Keratinocyte (primary cell): Measurements from ENCODE around the gene RPP30. TPM values are rescaled to one million over a fixed set of nuclear protein-coding genes. Genes with fewer than 3 reads are reported as not detected.

Experiments used
- DNase-seq: peaks from one replicate; pipeline ENCODE4 v3.0.0-alpha.2; 2011; ENCODE audit warnings: low read depth, missing footprints, low spot score
- FAIRE-seq: peaks from 2 replicates; lab custom pipeline; 2011; peaks lifted over from hg19 to GRCh38; lab: Jason Lieb, UNC
- H2AFZ ChIP-seq: 2 replicates; pipeline ENCODE4 v1.6.0; 2012; ENCODE audit warnings: low read length, control low read depth, inconsistent platforms; ENCODE audit not compliant: control insufficient read depth
- H3K27ac ChIP-seq: 2 replicates; pipeline ENCODE4 v1.5.1; 2011; ENCODE audit warnings: low read length; ENCODE audit not compliant: control insufficient read depth, insufficient read depth
- H3K27me3 ChIP-seq: 3 replicates; pipeline ENCODE4 v1.6.0; 2011; ENCODE audit warnings: low read length; ENCODE audit not compliant: control insufficient read depth, insufficient read depth; ENCODE audit errors: extremely low read depth
- H3K36me3 ChIP-seq, 2 experiments: 2 replicates in 1 of 2; 3 replicates in 1 of 2; pipeline ENCODE4 v1.5.1; 2011; ENCODE audit warnings: low read length in 2 of 2, mild to moderate bottlenecking in 1 of 2; ENCODE audit not compliant: control insufficient read depth in 2 of 2, insufficient read depth in 2 of 2; ENCODE audit errors: extremely low read depth in 1 of 2
- H3K4me1 ChIP-seq: 3 replicates; pipeline ENCODE4 v1.5.1; 2011; ENCODE audit warnings: low read length; ENCODE audit not compliant: control insufficient read depth, insufficient read depth; ENCODE audit errors: extremely low read depth
- H3K4me2 ChIP-seq: 3 replicates; pipeline ENCODE4 v1.6.0; 2011; ENCODE audit warnings: low read depth, low read length; ENCODE audit not compliant: control insufficient read depth, insufficient read depth; ENCODE audit errors: extremely low read depth
- H3K4me3 ChIP-seq, 3 experiments: fragments of 200-600 bp in 1 of 3; sonication (generic) in 1 of 3; 2 replicates in 2 of 3; 3 replicates in 1 of 3; pipeline ENCODE4 v1.5.1; 2011 to 2016; ENCODE audit warnings: low read length in 3 of 3, mild to moderate bottlenecking in 3 of 3, control low read depth in 2 of 3, inconsistent platforms in 1 of 3, low read depth in 1 of 3, mixed read lengths in 1 of 3, mixed run types in 1 of 3, moderate library complexity in 1 of 3; ENCODE audit not compliant: control insufficient read depth in 2 of 3, insufficient read depth in 2 of 3; ENCODE audit errors: extremely low read depth in 1 of 3
- H3K79me2 ChIP-seq: 2 replicates; pipeline ENCODE4 v1.6.0; 2012; ENCODE audit warnings: low read length; ENCODE audit not compliant: control insufficient read depth, insufficient read depth
- H3K9ac ChIP-seq: 3 replicates; pipeline ENCODE4 v1.6.0; 2011; ENCODE audit warnings: low read length; ENCODE audit not compliant: control insufficient read depth, insufficient read depth; ENCODE audit errors: extremely low read depth
- H3K9me1 ChIP-seq: 3 replicates; pipeline ENCODE4 v1.6.0; 2011; ENCODE audit warnings: low read length; ENCODE audit not compliant: control insufficient read depth, insufficient read depth; ENCODE audit errors: extremely low read depth
- H3K9me3 ChIP-seq: 2 replicates; pipeline ENCODE4 v1.5.1; 2012; ENCODE audit warnings: low read depth, low read length; ENCODE audit not compliant: control insufficient read depth
- H4K20me1 ChIP-seq: 3 replicates; pipeline ENCODE4 v1.6.0; 2011; ENCODE audit warnings: low read length; ENCODE audit not compliant: control insufficient read depth, insufficient read depth; ENCODE audit errors: extremely low read depth
- EZH2 ChIP-seq: IDR thresholded peaks from one replicate; pipeline ENCODE4 v1.6.1; 2012; ENCODE audit warnings: inconsistent platforms, mild to moderate bottlenecking, low read length, moderate library complexity
- dilution Hi-C: fragments of 300-500 bp; cut with MboI; formaldehyde crosslinking; loops from one replicate; pipeline ENCODE4 v1.7.0; 2020; ENCODE audit warnings: low sequenced_read_pairs; ENCODE audit not compliant: extremely low pct_ligation_motif_present
- polyA plus RNA-seq, 5 experiments: library from polyadenylated mRNA; depleted of rRNA in 3 of 5; stranded (reverse) in 3 of 5; stranded (forward) in 1 of 5; unstranded in 1 of 5; fragments of >200 nt; gene quantifications; 1 replicate in 1 of 5; 2 replicates in 3 of 5; 3 replicates in 1 of 5; pipeline versions ENCODE4 v1.2.1 to v1.2.3, GENCODE V29; 2011 to 2012; ENCODE audit warnings: missing spikeins in 2 of 5, low read depth in 1 of 5, low replicate concordance in 1 of 5
- TF ChIP-seq, protein P1 (sequence below), 3 experiments: IDR thresholded peaks in 1 of 3; conservative IDR thresholded peaks in 1 of 3; optimal IDR thresholded peaks in 1 of 3; 2 replicates in 2 of 3; 3 replicates in 1 of 3; pipeline versions ENCODE3 to v1.5.1; 2011; ENCODE audit warnings: low read length in 3 of 3, mild to moderate bottlenecking in 3 of 3, moderate library complexity in 2 of 3, control low read depth in 1 of 3, inconsistent platforms in 1 of 3; ENCODE audit not compliant: insufficient read depth in 2 of 3; ENCODE audit errors: extremely low read depth in 1 of 3

The RPP30 gene
- polyA plus RNA-seq, 1 donor (not counting 4 experiments of a cell fraction or from before 2014, with no cell fraction given) = 48.6 TPM

DNA sequence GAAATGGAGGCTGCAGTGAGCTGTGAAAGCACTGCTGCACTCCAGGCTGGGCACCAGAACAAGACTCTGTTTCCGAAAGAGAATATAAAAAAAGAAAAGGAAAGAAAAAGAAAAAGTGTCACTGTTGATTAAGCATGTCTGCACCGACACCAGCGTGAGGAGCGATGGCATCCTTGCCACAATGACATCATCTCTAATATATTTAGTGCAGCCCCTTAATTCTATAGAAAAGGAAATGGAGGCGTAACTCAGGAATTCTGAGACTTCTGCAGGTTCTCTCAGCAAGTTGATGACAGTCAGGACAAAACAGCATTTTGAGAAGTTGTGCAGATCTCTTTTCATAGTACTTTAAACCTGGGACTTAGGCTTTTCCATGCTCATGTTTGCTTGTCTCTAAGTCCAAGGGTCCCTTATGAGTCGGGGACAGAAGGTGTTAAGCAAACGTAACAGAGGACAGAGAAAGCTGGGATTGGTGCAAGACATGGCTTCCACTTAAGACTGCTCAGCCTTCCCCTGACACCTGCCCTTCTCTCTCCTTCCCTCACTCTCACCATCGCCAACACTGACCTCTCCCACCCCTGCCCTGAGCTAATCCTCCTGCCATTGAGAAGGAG lies 66.0 kb downstream of the RPP30 start:
- no peaks in the 10 kb centered on the region for H3K4me1 ChIP-seq
- TF ChIP-seq, protein P1, sequence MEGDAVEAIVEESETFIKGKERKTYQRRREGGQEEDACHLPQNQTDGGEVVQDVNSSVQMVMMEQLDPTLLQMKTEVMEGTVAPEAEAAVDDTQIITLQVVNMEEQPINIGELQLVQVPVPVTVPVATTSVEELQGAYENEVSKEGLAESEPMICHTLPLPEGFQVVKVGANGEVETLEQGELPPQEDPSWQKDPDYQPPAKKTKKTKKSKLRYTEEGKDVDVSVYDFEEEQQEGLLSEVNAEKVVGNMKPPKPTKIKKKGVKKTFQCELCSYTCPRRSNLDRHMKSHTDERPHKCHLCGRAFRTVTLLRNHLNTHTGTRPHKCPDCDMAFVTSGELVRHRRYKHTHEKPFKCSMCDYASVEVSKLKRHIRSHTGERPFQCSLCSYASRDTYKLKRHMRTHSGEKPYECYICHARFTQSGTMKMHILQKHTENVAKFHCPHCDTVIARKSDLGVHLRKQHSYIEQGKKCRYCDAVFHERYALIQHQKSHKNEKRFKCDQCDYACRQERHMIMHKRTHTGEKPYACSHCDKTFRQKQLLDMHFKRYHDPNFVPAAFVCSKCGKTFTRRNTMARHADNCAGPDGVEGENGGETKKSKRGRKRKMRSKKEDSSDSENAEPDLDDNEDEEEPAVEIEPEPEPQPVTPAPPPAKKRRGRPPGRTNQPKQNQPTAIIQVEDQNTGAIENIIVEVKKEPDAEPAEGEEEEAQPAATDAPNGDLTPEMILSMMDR (optimal IDR thresholded peaks at IDR 0.05 in 1 of 3, IDR thresholded peaks at IDR 0.05 in 1 of 3, conservative IDR thresholded peaks at IDR 0.05 in 1 of 3; ENCODE audit: extremely low read depth in 1 of 3, insufficient read depth in 2 of 3, low read length in 3 of 3) = no peak
- no peak for TF ChIP-seq EZH2
- H3K9ac ChIP-seq = no peak overlapping the region
- no peaks in the 10 kb centered on the region for H3K27me3 ChIP-seq
- DNase-seq (no peak), FAIRE-seq (no peak)
- H3K4me3 ChIP-seq = no peak overlapping the region
- H3K9me1 ChIP-seq = no peaks in the 10 kb centered on the region
- dilution Hi-C loops = no loop called here
- H3K27ac ChIP-seq = no peak overlapping the region
- no peaks in the 10 kb centered on the region for H3K79me2 ChIP-seq
- H4K20me1 ChIP-seq = no peaks in the 10 kb centered on the region
- no peaks in the 10 kb centered on the region for H3K36me3 ChIP-seq
- H2AFZ ChIP-seq = no peak overlapping the region
- H3K4me2 ChIP-seq = no peak overlapping the region
- H3K9me3 ChIP-seq = no peaks in the 10 kb centered on the region

DNA sequence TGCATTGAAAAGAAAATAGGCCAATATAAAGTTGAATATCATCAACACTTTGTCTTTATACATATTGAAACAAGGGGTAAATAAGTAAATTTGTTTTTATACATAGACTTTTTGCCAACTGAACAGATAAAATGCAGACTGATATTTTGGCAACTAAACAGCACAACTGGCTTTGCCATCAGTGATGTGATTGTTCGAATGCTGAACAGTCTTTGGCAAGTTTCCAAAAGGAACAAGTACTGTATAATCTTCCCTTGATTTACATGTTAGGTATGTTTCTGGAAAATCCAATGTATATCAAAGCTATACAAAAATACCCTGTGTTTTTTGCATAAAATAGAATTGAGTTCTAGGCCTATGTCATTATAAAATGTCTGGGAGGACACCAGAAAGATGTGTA lies 67.3 kb downstream of the RPP30 start:
- Histone ChIP-seq H3K27ac (no peak overlapping the region), H3K9me1 (no peaks in the 10 kb centered on the region), H3K36me3 (no peaks in the 10 kb centered on the region), H4K20me1 (no peaks in the 10 kb centered on the region), H3K9ac (no peak overlapping the region), H3K27me3 (no peaks in the 10 kb centered on the region), H3K4me3 (no peak overlapping the region), H3K4me2 (no peak overlapping the region), H3K9me3 (no peaks in the 10 kb centered on the region), H3K79me2 (no peaks in the 10 kb centered on the region), H2AFZ (no peak overlapping the region), H3K4me1 (no peaks in the 10 kb centered on the region)
- DNase-seq = no peak
- dilution Hi-C loops = no loop called here
- TF ChIP-seq, protein P1 (optimal IDR thresholded peaks at IDR 0.05 in 1 of 3, IDR thresholded peaks at IDR 0.05 in 1 of 3, conservative IDR thresholded peaks at IDR 0.05 in 1 of 3; ENCODE audit: extremely low read depth in 1 of 3, insufficient read depth in 2 of 3, low read length in 3 of 3) = no peak
- no peak for TF ChIP-seq EZH2
- FAIRE-seq = no peak
